DND-41 (cell line): ENCODE results near the gene KIF13A.

ENCODE experiments used
- CTCF ChIP-seq: IDR thresholded peaks from 2 replicates; pipeline ENCODE4 v1.5.1; 2012; ENCODE audit warnings: borderline replicate concordance, low read length, moderate library complexity, mild to moderate bottlenecking; ENCODE audit not compliant: poor library complexity, severe bottlenecking; ENCODE audit errors: extremely low read depth
- EZH2 ChIP-seq: IDR thresholded peaks from 3 replicates; pipeline ENCODE4 v1.6.1; 2012; ENCODE audit warnings: borderline replicate concordance, low read depth, mild to moderate bottlenecking, moderate library complexity, low read length, inconsistent platforms; ENCODE audit not compliant: severe bottlenecking

- TF ChIP-seq EZH2 = no peak
- TF ChIP-seq CTCF = no peak
Observed at GRCh38 chr6:17950095-17950494, 37.3 kb downstream of the KIF13A start.
